Breast epithelium (tissue), 3 donors: Measurements from ENCODE around the gene CEP164.

Experiments used
- CTCF ChIP-seq, 3 donors: fragments of 450-650 bp; IDR thresholded peaks; one replicate each; pipeline ENCODE4 v1.5.1; 2016 to 2017; ENCODE audit warnings: antibody characterized with exemption in 3 of 3, mild to moderate bottlenecking in 3 of 3, moderate library complexity in 3 of 3
- POLR2A ChIP-seq: fragments of 450-650 bp; IDR thresholded peaks from one replicate; pipeline ENCODE4 v1.6.1; 2016; ENCODE audit warnings: antibody characterized with exemption, mild to moderate bottlenecking, moderate library complexity
- POLR2AphosphoS5 ChIP-seq, 3 donors: sonication (generic); formaldehyde crosslinking; IDR thresholded peaks; one replicate each; pipeline ENCODE4 v1.6.1; 2017; ENCODE audit warnings: antibody characterized with exemption in 3 of 3

GRCh38 chr11:117431436-117431835 lies 103.8 kb downstream of the CEP164 start:
- TF ChIP-seq CTCF (IDR thresholded peaks at IDR 0.05) (no peak), POLR2A (no peak), POLR2AphosphoS5 (IDR thresholded peaks at IDR 0.05) (no peak)
